ENCODE measurements around the gene CARS1.

GRCh38 chr11:3037040-3037944, 19.9 kb downstream of the CARS1 start:
- TF ChIP-seq POLR2A (IDR thresholded peaks at IDR 0.05), result no peak
- peak; percentile 66 to 76 (median 75) for TF ChIP-seq CTCF (IDR thresholded peaks at IDR 0.05)
- peak in 1 of 2 donors; percentile 18 for TF ChIP-seq POLR2AphosphoS5 (IDR thresholded peaks at IDR 0.05; ENCODE audit: insufficient read depth in 1 of 2, low read depth in 1 of 2)

Data from vagina (tissue), 2 donors.